NCI-H524 treated with DMSO at 0.1 percent for 48 hours (cell line): ENCODE data around the gene IMP3.

ENCODE experiments used
- DNase-seq: peaks from one replicate; lab custom pipeline; 2025; lab: John Stamatoyannopoulos, UW

The IMP3 gene

GRCh38 chr15:75672646-75673425, 32.8 kb upstream of the IMP3 start:
- DNase-seq: no peak

- no peak for DNase-seq
Measured at GRCh38 chr15:75671730-75672602, 31.9 kb upstream of the IMP3 start.

GRCh38 chr15:75669879-75670212, 29.8 kb upstream of the IMP3 start:
- DNase-seq: no peak

GRCh38 chr15:75669191-75669878, 29.3 kb upstream of the IMP3 start:
- no peak for DNase-seq

GRCh38 chr15:75666823-75667501, 26.9 kb upstream of the IMP3 start:
- DNase-seq: no peak

- no peak for DNase-seq
Measured at GRCh38 chr15:75663931-75664421, 24.0 kb upstream of the IMP3 start.

GRCh38 chr15:75662823-75663519, 22.9 kb upstream of the IMP3 start:
- DNase-seq: peak; percentile 27

- no peak for DNase-seq
Measured at GRCh38 chr15:75661756-75662140, 21.7 kb upstream of the IMP3 start.

- DNase-seq: no peak
Measured at GRCh38 chr15:75661100-75661755, 21.2 kb upstream of the IMP3 start.

GRCh38 chr15:75659928-75660645, 20.1 kb upstream of the IMP3 start:
- DNase-seq: peak; percentile 64

GRCh38 chr15:75659141-75659771, 19.2 kb upstream of the IMP3 start:
- DNase-seq: no peak

- DNase-seq: no peak
Measured at GRCh38 chr15:75656813-75657212, 16.8 kb upstream of the IMP3 start.

- DNase-seq: no peak
Measured at GRCh38 chr15:75656331-75656730, 16.3 kb upstream of the IMP3 start.

GRCh38 chr15:75655931-75656330, 15.9 kb upstream of the IMP3 start:
- DNase-seq: peak; percentile 97

- no peak for DNase-seq
Measured at GRCh38 chr15:75654201-75654907, 14.3 kb upstream of the IMP3 start.

- no peak for DNase-seq
Measured at GRCh38 chr15:75653347-75653913, 13.4 kb upstream of the IMP3 start.

- DNase-seq: no peak
Measured at GRCh38 chr15:75651810-75652543, 12.0 kb upstream of the IMP3 start.
